Right hindlimb (tissue), 1 donor: Measurements from ENCODE around the gene SCNN1A.
A peak's percentile ranks its signal among the peaks of the same experiment; 100 is the strongest.
"Not testable (repeated sequence)": the region's sequence is repeated elsewhere in the genome, so short reads cannot be mapped to it uniquely, and the experiment has no call there.

Source experiments
- DNase-seq: peaks from one replicate; pipeline ENCODE4 v3.0.0-alpha.2; 2018

Gene SCNN1A

GRCh38 chr12:6346235-6346832 lies 29.0 kb downstream of the SCNN1A start:
- no peak for DNase-seq

GRCh38 chr12:6345319-6346091 lies 29.9 kb downstream of the SCNN1A start:
- DNase-seq: no peak

- not testable (repeated sequence) for DNase-seq
Observed at GRCh38 chr12:6344101-6344660, 31.2 kb downstream of the SCNN1A start.

- DNase-seq: no peak
Observed at GRCh38 chr12:6343518-6343917, 31.8 kb downstream of the SCNN1A start.

GRCh38 chr12:6342140-6342889 lies 33.0 kb downstream of the SCNN1A start:
- DNase-seq: no peak

GRCh38 chr12:6341417-6342139 lies 33.8 kb downstream of the SCNN1A start, which contains the start of gene TNFRSF1A:
TSS of gene TNFRSF1A (minus strand) at chr12:6342076. CDS start at chr12:6341814, 262 bp downstream.
- peak; percentile 87 for DNase-seq

GRCh38 chr12:6340745-6341416 lies 34.5 kb downstream of the SCNN1A start:
- no peak for DNase-seq

DNA sequence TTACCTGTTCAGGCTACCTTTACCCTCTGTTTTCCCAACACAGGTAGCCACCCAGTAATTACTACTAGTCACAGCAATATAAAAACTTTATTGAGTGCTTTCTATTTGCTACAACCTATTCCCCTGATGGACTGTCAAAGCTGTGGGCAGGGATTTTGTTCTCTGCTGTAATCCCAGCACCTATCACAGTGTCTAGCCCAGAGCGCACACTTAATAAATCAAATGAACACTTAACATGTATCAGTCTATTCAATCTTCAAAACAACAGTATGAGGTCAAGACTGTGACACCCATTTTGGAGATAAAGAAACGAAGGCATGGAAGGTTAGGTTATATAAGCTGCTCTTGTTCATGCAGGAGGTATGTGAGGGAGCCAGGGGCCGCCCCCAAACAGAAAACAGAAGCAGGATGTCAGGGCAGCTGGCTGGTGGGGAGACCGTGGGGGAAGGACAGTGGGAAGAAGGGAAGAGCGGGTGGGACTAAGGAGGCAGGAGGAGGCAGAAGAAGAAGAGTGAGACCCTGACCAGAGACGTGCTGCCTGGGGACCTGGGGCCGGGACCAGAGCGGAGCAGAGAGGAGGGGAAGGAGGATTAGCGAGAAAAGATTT lies 35.2 kb downstream of the SCNN1A start:
- peak; percentile 72 for DNase-seq

- no peak for DNase-seq
Observed at GRCh38 chr12:6338955-6339354, 36.4 kb downstream of the SCNN1A start.

DNA sequence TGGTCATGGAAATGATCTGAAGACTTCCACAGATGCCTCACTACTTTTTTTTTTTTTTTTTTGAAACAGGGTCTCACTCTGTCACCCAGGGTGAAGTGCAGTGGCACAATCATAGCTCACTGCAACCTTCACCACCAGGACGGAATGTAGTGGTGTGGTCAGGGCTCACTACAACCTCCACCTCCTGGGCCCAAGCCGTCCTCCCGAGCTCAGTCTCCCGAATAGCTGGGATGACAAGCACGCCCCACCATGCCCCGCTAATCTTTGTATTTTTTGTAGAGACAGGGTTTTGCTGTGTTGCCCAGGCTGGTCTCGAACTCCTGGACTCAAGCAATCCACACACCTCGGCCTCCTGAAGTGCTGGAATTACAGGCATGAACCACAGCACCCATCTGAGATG lies 36.8 kb downstream of the SCNN1A start:
- DNase-seq: not testable (repeated sequence)

GRCh38 chr12:6337958-6338433 lies 37.4 kb downstream of the SCNN1A start:
- DNase-seq: no peak

GRCh38 chr12:6336889-6337853 lies 38.2 kb downstream of the SCNN1A start:
- no peak for DNase-seq

- DNase-seq: peak; percentile 95
Observed at GRCh38 chr12:6336079-6336888, 39.1 kb downstream of the SCNN1A start.

DNA sequence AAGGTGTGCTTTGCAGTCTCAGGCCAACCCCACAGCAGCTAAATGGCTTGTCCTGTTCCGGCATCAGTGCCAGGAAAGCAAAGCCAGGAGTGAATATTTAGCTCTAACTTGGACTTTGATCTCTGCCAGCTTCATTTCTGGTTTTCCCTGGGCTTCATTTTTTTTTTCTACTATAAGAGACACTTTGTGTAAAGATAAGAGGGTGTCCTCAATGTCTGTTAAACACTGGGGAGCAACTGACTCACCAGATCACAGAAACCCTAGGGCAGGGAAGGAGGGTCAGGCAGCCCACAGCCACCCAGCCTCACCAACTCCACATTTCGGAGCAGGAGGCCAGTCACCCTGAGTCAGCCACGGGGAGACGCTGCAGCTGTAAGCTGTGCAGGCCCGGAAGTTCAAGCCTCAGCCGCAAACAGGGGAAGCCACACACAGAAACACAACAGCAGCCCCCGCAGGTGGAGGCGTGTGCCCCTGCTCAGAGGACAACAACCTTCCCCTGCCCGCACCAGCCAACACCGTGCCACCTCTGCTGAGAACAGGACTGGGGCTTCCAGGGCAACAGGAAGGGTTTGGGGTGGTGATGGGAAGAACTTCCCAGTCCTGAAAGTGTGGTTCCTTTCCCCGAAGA lies 39.8 kb downstream of the SCNN1A start:
- DNase-seq: peak; percentile 79

DNA sequence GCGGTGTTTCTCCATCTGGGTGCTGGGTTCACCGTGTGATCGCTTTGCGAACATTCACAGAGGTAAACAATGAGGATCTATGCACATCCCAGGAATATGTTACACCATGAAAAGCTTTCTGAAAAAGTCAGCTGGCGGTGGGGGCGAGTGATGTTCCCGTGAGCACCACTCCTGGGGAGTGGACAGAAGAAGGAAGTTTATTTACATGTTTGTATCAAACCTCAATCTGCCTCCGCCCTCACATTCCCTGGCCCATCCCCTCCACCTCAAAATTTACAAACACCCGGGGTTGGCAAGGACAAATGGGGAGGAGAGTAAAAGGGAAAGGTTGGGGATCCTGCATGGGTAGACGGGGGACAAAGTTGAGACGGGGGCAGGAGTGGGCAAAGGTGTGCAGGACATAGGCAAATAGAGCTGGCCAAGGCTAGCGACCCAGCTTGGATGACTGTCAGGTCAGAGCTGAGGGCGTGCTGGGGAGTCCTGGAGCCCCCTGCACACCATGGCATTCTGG lies 40.4 kb downstream of the SCNN1A start:
- no peak for DNase-seq

DNA sequence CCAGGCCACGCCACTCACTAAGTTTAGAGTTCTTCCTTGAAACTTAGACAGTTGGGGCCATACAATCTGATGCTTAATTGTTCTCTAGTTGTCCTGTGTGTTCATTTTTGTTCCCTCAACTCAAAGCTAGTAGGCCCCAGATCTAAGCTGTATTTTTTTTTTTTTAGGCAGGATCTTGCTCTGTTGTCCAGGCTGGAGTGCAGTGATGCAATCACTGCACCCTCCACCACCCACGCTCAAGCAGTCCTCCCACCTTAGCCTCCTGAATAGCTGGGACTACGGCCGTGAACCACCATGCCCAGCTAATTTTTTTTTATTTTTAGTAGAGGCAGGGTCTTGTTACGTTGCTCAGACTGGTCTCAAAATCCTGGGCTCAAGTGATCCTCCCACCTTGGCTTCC lies 41.0 kb downstream of the SCNN1A start:
- DNase-seq: no peak

DNA sequence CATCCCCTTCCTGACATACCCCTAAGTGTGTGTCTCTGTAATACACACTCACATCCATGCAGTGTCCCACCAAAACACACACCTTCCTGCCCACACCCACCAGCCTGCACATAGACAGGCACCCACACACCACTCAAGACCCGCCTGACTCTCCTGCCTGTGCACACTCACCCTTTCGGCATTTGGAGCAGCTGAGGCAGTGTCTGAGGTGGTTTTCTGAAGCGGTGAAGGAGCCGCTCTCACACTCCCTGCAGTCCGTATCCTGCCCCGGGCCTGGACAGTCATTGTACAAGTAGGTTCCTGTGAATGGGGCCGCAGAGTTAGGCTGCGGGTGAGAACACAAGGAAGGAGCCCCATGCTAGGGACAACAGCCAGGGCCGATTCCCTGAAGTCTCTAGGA lies 41.8 kb downstream of the SCNN1A start:
- DNase-seq: no peak

DNA sequence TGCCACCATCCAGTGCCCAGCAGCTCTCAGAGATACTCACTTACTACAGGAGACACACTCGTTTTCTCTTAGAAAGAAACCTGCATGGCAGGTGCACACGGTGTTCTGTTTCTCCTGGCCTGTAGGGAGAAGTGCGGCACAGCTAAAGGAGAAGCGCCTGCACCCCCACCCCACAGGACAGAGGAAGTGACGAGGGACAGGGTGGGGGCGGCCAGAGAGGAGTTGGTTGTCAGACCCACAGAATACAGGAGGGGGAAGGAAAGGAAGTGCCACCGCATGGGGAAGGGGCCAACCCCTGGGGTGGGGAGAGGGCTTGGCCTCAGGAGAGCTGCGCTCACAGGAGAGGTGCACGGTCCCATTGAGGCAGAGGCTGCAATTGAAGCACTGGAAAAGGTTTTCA lies 42.3 kb downstream of the SCNN1A start:
- DNase-seq: no peak

- no peak for DNase-seq
Observed at GRCh38 chr12:6332459-6332858, 42.9 kb downstream of the SCNN1A start.
